Fibroblast of upper back skin (primary cell): Measurements from ENCODE around the gene ENOSF1.

Experiments
- DNase-seq: peaks from one replicate; pipeline ENCODE4 v3.0.0-alpha.2; 2013

The ENOSF1 gene

GRCh38 chr18:629269-630150, 82.9 kb downstream of the ENOSF1 start:
- no peak for DNase-seq

GRCh38 chr18:627231-627630, 85.2 kb downstream of the ENOSF1 start:
- DNase-seq: no peak

- peak; percentile 60 for DNase-seq
Measured at GRCh38 chr18:623761-624620, 88.4 kb downstream of the ENOSF1 start.

GRCh38 chr18:622289-622688, 90.1 kb downstream of the ENOSF1 start:
- no peak for DNase-seq

- peak; percentile 29 for DNase-seq
Measured at GRCh38 chr18:621291-622043, 91.0 kb downstream of the ENOSF1 start.
